HG03159 (cell line): ENCODE results near the gene NES.

Experiments used
- ATAC-seq: cut with Tn5 transposase; IDR thresholded peaks from one replicate; pipeline ENCODE4 v1.9.1; 2021; ENCODE audit warnings: mild to moderate bottlenecking, moderate library complexity; ENCODE audit not compliant: unreplicated experiment

The NES gene

DNA sequence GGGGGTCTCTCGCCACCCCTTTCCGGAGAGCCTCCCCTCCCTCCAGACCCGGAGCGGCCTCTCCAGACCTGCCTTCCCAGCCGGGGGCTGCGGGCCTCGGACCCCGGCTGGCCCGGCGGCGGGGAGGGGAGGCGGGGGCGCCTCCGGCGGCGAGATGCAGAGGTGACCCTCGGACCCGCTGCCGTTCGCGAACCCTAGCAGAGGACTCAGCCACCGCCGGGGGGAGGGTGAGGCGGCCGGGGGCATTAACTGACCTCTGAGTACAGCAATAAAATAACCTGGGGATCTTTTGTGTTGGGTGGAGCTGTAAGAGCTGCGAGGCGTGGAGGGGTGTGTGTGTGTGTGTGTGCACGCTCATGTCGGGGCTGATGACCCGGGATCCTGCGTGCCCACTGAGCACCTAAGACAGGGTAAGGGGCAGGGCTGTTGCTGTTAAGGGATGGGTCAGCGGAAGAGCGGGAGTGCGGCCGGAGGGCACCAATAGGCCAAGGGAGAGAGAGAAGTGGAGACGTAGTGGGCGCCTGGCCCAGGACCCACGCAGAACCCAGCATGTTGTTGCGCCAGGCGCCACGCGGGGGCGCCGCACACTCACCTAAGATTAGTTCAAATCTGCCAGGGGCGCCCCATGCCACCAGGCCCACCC is 51.6 kb downstream of the NES start:
- no peak for ATAC-seq

DNA sequence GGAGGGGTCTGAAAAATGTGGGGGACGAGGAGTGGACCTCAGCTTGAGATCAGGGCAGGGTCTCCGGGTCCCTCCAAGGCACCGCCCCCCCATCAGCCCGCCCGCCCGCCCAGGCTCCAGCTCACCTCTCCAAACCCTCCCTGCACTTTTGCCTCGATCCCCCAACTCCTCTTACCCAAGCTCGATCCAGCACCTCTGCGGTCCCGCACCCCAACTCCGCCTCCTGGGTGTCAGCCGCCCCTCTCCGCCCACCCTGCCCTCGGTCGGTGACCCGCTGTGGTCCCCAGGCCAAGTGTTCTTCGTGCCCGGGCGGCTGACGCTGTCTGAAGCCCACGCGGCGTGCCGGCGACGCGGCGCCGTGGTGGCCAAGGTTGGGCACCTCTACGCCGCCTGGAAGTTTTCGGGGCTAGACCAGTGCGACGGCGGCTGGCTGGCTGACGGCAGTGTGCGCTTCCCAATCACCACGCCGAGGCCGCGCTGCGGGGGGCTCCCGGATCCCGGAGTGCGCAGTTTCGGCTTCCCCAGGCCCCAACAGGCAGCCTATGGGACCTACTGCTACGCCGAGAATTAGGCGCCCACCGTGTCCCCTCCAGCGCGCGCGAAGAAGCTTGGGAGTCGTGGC is 52.3 kb downstream of the NES start:
- no peak for ATAC-seq

DNA sequence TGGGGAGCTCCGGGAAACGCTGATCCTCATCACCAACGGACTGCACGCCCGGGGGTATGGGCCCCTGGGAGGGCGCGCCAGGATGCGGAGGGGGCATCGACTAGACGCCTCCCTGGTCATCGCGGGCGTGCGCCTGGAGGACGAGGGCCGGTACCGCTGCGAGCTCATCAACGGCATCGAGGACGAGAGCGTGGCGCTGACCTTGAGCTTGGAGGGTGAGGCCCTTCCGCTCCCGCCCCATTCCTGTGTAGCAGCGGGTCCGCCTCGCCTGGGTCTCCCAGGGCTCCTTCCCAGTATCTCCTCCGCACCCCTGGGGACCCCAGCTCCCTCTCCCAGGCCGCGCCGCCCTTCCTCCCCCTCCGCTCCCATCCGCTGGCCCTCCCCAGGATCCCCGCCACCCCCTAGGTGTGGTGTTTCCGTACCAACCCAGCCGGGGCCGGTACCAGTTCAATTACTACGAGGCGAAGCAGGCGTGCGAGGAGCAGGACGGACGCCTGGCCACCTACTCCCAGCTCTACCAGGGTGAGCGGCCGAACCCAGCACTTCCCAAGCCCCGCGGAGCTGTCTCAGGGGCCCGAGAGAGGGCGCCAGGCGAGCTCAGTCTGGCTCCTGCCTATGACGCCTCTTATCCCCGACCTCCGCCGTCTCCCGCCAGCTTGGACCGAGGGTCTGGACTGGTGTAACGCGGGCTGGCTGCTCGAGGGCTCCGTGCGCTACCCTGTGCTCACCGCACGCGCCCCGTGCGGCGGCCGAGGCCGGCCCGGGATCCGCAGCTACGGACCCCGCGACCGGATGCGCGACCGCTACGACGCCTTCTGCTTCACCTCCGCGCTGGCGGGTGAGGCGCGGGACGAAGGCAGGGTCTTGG is 53.0 kb downstream of the NES start:
- no peak for ATAC-seq

DNA sequence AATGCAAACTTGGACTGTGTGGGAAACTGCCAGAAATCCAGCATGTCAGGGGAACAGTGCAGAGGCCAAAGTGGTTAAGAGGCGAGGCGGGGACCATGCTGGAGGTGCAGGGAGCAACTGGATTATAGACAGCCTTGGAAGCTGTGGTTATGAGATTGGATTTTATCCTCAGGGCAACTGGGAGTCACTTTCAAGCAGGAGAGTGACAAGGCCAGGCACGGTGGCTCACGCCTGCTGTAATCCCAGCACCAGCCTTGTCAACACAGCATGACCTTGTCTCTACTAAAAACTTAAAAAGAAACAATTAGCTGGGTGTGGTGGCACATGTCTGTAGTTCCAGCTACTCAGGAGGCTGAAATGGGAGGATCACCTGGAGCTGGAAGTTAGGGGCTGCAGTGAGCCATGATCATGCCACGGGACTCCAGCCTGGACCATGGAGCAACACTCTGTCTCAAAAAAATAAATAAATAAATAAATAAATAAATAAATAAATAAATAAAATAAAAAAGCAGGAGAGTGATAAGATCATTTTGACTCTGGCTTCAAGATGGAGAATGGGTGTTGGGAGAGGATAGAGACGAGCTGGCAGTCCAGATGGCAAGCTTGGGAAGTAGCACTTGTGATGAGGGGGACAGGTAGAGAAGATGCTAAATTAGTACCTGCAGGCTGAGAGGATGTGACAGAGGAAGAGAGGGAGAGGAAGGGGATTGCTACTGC is 54.5 kb downstream of the NES start:
- ATAC-seq = no peak

DNA sequence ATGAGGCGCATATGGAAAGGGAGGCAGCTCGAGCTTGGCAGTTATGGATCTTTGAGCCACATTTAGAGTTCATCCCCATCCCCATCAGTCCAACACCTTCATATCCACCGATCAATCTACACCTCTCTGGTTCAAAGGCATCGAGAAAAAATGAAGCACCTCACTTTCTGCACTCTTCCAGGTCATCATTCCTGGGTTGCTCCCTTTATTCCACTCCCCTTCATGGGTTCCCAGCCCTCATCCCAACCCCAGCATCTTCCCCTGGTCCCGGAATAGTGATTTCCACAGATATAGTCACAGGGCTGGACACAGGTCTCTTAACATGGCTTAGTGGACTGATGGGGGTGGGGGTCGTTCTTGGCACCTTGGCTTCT is 57.6 kb downstream of the NES start:
- no peak for ATAC-seq

DNA sequence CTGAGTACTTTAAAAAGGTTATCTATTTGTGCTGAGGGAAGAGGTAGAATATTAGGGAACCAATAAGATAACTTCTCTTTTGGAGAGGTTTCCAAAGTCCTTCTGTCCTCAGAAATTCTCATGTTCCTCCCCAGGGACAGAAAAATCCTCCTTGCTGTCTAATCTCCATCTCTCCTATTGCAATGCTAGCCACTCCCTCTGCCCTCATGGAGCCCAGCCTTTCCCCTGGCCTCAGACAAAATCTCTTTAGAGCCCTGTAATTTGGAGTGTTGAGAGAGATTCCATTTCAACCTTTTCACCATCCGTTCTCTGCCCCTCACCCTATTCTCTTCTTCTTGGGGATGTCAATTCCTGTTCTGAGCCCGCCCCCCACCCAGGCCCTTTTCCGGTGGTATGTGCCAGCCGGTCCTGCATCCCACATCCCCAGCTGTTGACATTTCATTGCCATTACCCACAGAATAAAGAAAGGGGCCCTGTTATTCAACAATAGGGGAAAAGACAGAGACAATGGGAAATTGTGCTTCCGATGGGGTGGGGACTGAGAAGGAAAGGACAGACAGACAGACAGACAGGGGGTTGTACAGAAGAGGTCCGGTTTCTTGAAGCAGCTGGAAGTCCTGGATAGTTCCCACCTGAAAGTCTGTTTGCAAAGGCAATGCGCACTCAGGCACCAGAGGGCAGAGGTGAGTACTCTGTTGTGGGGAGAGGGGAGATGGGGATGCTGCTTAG is 58.2 kb downstream of the NES start, which contains the start of gene HAPLN2:
HAPLN2 (plus strand) TSS at position 563 of the 729 bp plus-strand sequence. CDS start 4,076 bp downstream, outside the sequence.
- ATAC-seq = no peak
